ENCODE measurements around the gene DTL. TPM values are rescaled to one million over a fixed set of nuclear protein-coding genes. Genes with fewer than 3 reads are reported as not detected.

The DTL gene
- polyA plus RNA-seq, 4 donors = 18.5 to 25.1 (median 19.2) TPM

GRCh38 chr1:212121779-212122178 is 86.2 kb downstream of the DTL start:
- DNase-seq (ENCODE audit: low read depth in 4 of 4, low spot score in 2 of 4) = no peak

GRCh38 chr1:212124690-212125582 is 89.4 kb downstream of the DTL start:
- no peak for DNase-seq (ENCODE audit: low read depth in 4 of 4, low spot score in 2 of 4)

DNA sequence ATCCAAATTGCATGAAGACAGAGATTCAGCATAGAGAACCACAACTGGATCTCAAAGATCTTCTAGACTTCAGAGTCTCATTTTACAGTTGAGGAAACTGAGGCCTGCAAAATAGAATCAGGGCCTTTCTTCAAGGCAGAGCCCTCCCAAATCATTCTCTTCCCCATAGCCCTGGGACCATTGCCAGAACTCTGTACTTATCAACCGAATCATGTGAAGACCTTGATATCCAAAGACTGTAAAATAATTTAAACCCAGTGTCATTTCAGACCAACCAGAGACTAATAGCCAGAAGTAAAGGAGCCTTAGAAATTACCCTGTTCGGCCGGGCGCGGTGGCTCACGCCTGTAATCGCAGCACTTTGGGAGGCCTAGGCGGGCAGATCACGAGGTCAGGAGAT is 90.1 kb downstream of the DTL start:
- DNase-seq (ENCODE audit: low read depth in 4 of 4, low spot score in 2 of 4) = no peak

- DNase-seq (ENCODE audit: low read depth in 4 of 4, low spot score in 2 of 4) = no peak
These were observed 91.7 kb downstream of the DTL start for GRCh38 chr1:212127221-212127620.

DNA sequence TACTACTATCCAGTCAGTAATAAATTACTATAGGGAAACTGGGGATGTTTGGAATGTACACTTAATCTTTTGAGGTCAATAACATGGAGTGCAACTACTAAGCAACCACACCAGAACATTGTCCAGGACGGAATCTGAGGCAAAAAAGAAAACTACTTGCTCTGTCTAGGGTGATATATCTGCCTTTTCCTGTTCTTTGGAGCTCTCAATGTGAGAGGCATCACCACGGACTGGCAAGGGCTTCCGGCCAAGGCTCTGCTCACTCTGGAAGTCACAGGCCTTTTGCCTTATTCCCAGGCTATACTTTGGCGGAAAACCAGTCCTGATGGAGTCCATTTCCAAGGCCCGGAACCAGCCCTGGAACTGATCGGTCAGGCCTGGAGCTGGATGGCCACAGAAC is 94.2 kb downstream of the DTL start:
- DNase-seq (ENCODE audit: low read depth in 4 of 4, low spot score in 2 of 4) = no peak

DNA sequence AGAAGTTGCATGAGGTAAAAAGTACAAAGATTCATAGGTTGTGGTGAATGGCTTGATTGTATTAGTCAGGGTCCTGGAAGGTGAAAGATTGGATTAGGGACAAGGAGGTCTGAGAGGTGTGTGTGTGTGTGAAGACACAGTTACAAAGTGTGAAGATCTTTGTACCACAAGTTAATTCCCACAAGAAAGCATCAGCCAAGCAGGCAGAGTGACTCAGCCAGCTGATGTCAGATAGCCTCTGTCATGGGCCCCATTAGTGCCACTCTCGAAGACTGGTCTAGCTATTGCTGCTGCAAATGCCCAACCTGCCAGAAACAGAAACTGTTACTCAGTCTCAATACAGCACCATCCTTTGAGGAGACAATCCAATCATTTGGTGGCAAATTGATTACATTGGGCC is 96.5 kb downstream of the DTL start:
- no peak for DNase-seq (ENCODE audit: low read depth in 4 of 4, low spot score in 2 of 4)

DNA sequence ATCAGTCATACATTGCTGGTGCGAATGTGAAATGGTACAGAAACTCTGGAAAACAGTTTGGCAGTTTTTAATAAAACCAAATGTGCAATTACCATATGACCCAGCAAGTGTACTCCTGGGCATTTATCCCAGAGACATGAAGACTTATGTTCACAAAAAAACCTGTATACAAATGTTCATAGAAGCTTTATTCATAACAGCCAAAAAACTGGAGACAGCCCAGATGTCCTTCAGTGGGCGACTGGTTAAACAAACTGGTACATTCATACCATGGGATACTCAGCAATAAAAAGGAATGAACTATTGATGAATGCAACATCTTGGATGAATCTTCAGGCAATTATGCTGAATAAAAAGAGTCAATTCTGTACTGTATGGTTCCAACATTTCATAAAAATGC is 97.8 kb downstream of the DTL start:
- no peak for DNase-seq (ENCODE audit: low read depth in 4 of 4, low spot score in 2 of 4)

- DNase-seq (ENCODE audit: low read depth in 4 of 4, low spot score in 2 of 4) = no peak
These were observed 99.6 kb downstream of the DTL start for GRCh38 chr1:212135166-212135565.

DNA sequence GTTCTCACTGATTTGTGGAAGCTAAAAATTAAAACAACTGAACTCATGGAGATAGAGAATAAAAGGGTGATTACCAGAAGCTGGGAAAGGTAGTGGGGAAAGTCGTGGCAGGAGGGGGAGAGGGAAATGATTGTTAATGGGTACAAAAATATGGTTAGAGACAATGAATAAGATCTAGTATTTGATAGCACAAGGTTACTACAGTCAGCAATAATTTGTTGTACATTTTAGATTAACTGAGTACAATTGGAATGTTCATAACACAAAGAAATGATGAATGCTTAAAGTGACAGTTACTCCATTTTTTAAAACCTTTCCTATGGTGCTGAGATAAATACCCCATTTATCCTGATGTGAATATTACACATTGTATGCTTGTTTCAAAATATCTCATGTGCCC is 102.3 kb downstream of the DTL start:
- no peak for DNase-seq (ENCODE audit: low read depth in 4 of 4, low spot score in 2 of 4)

GRCh38 chr1:212138457-212138856 is 102.9 kb downstream of the DTL start:
- no peak for DNase-seq (ENCODE audit: low read depth in 4 of 4, low spot score in 2 of 4)

DNA sequence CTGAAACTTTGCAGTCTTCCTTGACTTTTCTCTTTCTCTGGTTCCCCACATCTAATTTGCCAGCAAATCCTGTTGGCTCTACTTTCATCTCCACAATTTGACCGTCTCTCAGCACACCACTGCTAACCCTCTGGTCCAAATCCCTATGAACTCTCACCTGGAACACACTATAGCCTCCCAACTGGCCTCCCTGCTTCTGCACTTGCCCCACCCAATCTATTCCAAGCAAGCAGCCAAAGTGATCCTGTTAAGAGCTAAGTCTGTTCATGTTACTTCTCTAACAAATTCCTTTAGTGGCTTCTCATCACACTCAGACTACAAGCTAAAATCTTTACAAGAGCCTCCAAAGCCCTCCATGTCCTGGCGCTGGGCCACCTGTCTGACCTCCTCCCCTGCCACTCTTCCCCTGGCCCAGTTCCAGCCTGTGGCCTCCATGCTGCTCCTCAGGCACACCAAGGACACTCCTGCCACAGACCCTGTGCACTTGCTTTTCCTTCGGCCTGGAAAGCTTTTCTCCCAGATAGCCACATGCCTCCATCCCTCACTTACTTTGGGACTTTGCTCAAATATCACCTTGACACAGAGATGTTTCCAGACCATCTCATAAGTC is 104.1 kb downstream of the DTL start:
- DNase-seq (ENCODE audit: low read depth in 4 of 4, low spot score in 2 of 4) = no peak

DNA sequence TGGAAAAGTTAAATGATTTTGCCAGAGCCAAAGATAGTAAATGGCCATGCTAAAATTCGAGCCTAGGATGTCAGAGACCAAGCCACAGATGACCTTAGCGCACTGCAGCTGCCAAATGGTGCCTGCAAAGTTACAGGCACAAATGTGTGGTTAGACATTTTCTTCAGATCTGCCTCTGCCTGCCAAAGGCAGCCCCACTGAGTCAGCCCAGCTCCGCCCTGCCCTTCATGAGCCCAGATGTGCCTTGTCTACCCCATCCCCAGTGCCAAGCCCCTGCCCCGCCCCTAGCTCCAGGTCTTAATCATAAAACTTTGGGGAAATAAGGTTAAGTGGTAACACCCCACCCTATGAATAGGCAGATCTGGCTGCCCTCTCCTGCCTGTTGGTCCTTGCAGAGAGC is 105.9 kb downstream of the DTL start:
- no peak for DNase-seq (ENCODE audit: low read depth in 4 of 4, low spot score in 2 of 4)

DNA sequence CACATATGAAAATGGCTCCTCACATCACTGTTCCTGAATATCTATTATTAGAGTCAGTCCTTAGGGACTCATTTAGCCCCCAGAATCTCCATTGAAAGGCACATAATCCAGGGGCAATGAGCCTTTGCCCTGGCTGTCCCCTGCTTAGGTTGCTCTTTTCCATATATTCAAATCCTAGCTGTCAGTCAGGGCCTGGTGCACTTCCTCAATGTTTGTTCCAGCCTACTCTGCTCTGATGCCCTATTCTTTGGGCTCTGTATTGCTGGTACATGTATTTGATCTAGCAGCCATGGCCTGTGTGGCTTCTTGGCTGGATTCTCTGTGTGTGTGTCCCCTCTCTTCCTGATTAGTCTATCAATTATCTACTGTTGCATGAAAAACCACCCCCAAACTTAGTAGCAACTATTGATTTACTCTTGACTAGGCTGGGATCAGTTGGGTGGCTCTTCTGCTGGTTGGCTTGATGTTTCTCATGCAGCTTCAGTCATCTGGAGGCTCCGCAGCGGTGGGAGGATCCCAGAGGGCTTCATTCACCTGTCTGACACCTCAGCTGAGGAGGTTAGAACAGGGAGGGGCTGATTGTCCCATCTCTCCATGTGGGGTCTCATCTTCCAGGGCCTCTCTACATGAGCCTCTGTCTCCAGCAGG is 107.5 kb downstream of the DTL start:
- DNase-seq (ENCODE audit: low read depth in 4 of 4, low spot score in 2 of 4) = no peak

- DNase-seq (ENCODE audit: low read depth in 4 of 4, low spot score in 2 of 4) = no peak
These were observed 112.1 kb downstream of the DTL start for GRCh38 chr1:212147581-212148033.

GRCh38 chr1:212149566-212149965 is 114.0 kb downstream of the DTL start:
- DNase-seq (ENCODE audit: low read depth in 4 of 4, low spot score in 2 of 4) = no peak

DNA sequence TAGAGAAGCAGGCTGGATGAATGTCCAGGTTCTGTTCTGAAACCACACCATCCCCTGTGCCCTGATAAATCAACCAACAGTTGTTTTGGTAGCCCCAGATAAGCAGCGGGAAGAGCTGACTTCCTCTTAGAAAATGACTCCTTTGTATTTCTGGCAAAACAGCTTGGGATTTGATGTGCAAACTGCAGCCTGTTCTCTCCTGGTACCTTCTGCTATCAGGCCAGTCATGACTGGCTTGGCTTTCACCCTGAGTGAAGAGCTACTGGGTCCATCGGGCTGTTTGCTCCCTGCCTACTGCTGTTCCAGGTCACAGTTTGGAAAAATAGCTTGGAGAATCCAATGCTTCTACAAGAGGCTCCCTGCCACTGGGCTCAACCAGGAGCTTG is 116.8 kb downstream of the DTL start:
- no peak for DNase-seq (ENCODE audit: low read depth in 4 of 4, low spot score in 2 of 4)

DNA sequence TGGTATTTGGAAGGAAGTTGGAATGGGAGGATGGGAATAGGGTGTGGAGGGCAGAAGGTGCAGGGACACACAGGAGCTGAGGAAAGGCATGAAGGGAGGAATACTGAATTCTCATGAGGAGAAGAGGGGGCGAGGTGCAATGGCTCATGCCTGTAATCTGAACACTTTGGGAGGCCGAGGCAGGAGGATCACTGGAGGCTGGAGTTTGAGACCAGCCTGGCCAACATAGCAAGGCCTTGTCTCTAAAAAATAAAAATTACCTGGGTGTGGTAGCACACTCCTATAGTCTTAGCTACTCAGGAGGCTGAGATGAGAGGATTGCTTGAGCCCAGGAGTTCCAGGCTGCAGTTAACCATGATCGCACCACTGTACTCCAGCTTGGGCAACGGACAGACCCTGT is 117.3 kb downstream of the DTL start:
- DNase-seq (ENCODE audit: low read depth in 4 of 4, low spot score in 2 of 4) = no peak

DNA sequence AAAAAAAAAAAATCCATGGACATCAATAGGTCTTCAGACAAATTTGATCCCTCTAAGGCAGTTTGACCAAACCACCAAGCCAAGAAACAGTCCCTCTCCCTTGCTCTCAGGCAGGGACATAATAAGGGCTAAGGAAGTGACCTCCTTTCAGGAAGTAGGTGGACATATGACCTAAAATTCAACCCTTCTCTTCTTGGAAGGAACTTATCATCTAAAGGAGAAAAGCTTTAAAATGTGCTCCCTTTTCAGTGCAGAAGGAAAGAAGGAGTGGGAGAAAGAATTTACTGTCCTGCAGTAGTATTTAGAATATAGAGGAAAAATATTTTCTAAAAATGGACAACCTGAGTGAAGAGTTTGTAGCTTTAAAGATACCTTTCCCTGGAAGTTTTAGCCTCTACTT is 118.1 kb downstream of the DTL start:
- no peak for DNase-seq (ENCODE audit: low read depth in 4 of 4, low spot score in 2 of 4)

All from left renal cortex interstitium (tissue), 4 donors.